ENCODE measurements around the gene LRMDA.

The LRMDA gene

DNA sequence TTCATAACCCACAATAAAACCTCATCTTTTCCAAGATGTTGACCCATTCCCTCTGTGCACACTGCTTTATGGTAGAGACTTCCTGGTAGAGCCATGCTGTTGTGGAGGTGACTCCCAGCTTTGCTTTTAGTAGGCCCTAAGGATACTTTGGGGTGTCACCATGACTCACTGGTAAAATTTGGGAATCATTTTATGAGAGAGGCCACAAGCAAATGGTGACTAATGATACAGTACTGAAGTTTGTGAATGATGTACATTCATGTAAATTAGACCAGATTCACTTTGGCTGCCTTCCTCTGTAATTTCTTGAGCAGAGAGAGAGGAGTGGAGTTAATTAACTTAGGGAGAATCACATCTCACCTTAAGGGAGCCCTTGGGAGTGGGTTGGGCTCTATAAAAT, 686.5 kb downstream of the LRMDA start:
- H4K91ac ChIP-seq (ENCODE audit: low read length): no peak overlapping the region
- no peak overlapping the region for H4K8ac ChIP-seq (ENCODE audit: low read length)

DNA sequence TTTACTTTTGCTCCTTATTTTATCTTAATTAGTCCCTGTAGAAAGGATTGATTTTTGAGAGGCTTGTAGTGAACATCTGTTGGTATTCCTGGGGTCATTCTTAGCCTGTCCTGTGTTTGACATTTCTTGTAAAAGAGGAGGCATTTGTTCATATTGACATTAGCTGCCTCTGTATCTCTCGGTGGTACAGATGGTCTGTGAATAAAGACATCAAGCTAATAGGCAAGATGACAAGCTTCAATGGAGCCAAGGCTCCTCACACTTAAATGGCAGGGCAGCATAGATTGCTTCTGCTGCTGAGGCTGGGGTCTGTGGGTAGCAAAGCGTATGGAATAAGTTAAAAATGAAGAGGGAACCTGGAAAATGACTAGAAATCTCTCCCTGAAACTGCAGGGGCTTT, 687.6 kb downstream of the LRMDA start:
- Histone ChIP-seq H3K36me3 (ENCODE audit: control insufficient read depth in 1 of 2, insufficient read depth in 2 of 2, low read depth in 1 of 2, low read length in 2 of 2) (no peaks in the 10 kb centered on the region), H4K8ac (ENCODE audit: low read length) (no peak overlapping the region), H3K27me3 (ENCODE audit: control insufficient read depth in 1 of 2, insufficient read depth in 1 of 2, low read length in 2 of 2) (peaks cover 0 to 9% of the 10 kb centered on the region in 2 experiments), H2AFZ (ENCODE audit: low read depth, low read length) (no peak overlapping the region), H3K18ac (ENCODE audit: low read depth in 1 of 2, low read length in 2 of 2) (no peak overlapping the region), H2BK120ac (ENCODE audit: low read depth, low read length) (no peak overlapping the region), H3K4me3 (ENCODE audit: insufficient read depth in 1 of 2, low read depth in 1 of 2, low read length in 2 of 2) (no peak overlapping the region), H3K14ac (ENCODE audit: low read length in 2 of 2) (no peak overlapping the region), H3K4me1 (ENCODE audit: control insufficient read depth, insufficient read depth, low read depth, low read length) (peaks cover 1% of the 10 kb centered on the region), H2AK5ac (ENCODE audit: low read length, severe bottlenecking) (no peak overlapping the region), H3K4ac (ENCODE audit: low read depth in 1 of 2, low read length in 2 of 2) (no peak overlapping the region), H3K4me2 (ENCODE audit: low read length, poor library complexity, severe bottlenecking) (no peak overlapping the region), H3K27ac (ENCODE audit: low read length, poor library complexity, severe bottlenecking) (no peak overlapping the region), H3K9me3 (ENCODE audit: control insufficient read depth, low read length) (no peaks in the 10 kb centered on the region), H2BK15ac (ENCODE audit: low read depth, poor library complexity, severe bottlenecking) (no peak overlapping the region), H2BK12ac (ENCODE audit: low read length in 2 of 2) (peak overlapping the region in 1 of 2 experiments; percentile 59), H2BK5ac (ENCODE audit: low read depth, low read length, poor library complexity, severe bottlenecking) (no peak overlapping the region), H3K79me1 (replicated peaks; ENCODE audit: low read length, poor library complexity, severe bottlenecking) (no peaks in the 10 kb centered on the region), H3K23ac (ENCODE audit: low read length in 2 of 2) (no peak overlapping the region), H3K9ac (ENCODE audit: low read length) (peak overlapping the region; percentile 54), H4K91ac (ENCODE audit: low read length) (no peak overlapping the region)
- DNase-seq: no peak
- WGBS: 93% methylated on average over 2 of the region's 2 CpGs

More for the DNA sequence above, 686.5 kb downstream of the LRMDA start:
- H3K4me2 ChIP-seq (ENCODE audit: low read length, poor library complexity, severe bottlenecking): no peak overlapping the region
- H2BK12ac ChIP-seq (ENCODE audit: low read length in 2 of 2): peak overlapping the region; percentile 24 to 72
- H2BK15ac ChIP-seq (ENCODE audit: low read depth, poor library complexity, severe bottlenecking): no peak overlapping the region
- H3K18ac ChIP-seq (ENCODE audit: low read depth in 1 of 2, low read length in 2 of 2): no peak overlapping the region
- H3K4me3 ChIP-seq (ENCODE audit: insufficient read depth in 1 of 2, low read depth in 1 of 2, low read length in 2 of 2): no peak overlapping the region
- peak overlapping the region; percentile 54 for H3K9ac ChIP-seq (ENCODE audit: low read length)
- H3K4me1 ChIP-seq (ENCODE audit: control insufficient read depth, insufficient read depth, low read depth, low read length): peaks cover 3% of the 10 kb centered on the region
- H2BK120ac ChIP-seq (ENCODE audit: low read depth, low read length): peak overlapping the region; percentile 21
- H2BK5ac ChIP-seq (ENCODE audit: low read depth, low read length, poor library complexity, severe bottlenecking): no peak overlapping the region
- no peak overlapping the region for H2AFZ ChIP-seq (ENCODE audit: low read depth, low read length)
- no peak overlapping the region for H3K14ac ChIP-seq (ENCODE audit: low read length in 2 of 2)
- H2AK5ac ChIP-seq (ENCODE audit: low read length, severe bottlenecking): no peak overlapping the region
- H3K9me3 ChIP-seq (ENCODE audit: control insufficient read depth, low read length): no peaks in the 10 kb centered on the region
- peaks cover 0 to 8% of the 10 kb centered on the region in 2 experiments for H3K27me3 ChIP-seq (ENCODE audit: control insufficient read depth in 1 of 2, insufficient read depth in 1 of 2, low read length in 2 of 2)
- H3K36me3 ChIP-seq (ENCODE audit: control insufficient read depth in 1 of 2, insufficient read depth in 2 of 2, low read depth in 1 of 2, low read length in 2 of 2): no peaks in the 10 kb centered on the region
- DNase-seq: no peak
- no peaks in the 10 kb centered on the region for H3K79me1 ChIP-seq (replicated peaks; ENCODE audit: low read length, poor library complexity, severe bottlenecking)
- H3K27ac ChIP-seq (ENCODE audit: low read length, poor library complexity, severe bottlenecking): no peak overlapping the region
- no peak overlapping the region for H3K4ac ChIP-seq (ENCODE audit: low read depth in 1 of 2, low read length in 2 of 2)
- no peak overlapping the region for H3K23ac ChIP-seq (ENCODE audit: low read length in 2 of 2)

DNA sequence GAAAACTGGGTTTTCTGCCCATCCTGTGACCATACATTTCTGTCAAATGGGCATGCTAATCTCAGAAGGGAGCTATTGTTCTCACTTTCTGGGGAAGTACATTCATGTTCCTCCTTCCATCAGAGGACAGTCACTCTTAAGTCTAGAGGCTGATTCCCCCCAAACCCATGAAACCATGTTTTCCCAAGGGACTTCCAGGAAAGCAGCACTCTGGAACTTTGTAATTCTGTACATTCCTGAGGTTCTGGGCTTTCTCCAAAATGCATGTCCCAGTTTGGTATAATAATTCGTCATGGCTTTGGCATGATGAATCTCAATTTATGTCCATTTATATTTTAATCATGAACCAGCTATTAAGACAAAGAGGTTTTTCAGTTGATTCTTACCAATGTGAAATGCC, 688.1 kb downstream of the LRMDA start:
- no peak overlapping the region for H2AK5ac ChIP-seq (ENCODE audit: low read length, severe bottlenecking)
- no peak overlapping the region for H2BK120ac ChIP-seq (ENCODE audit: low read depth, low read length)
- H3K4ac ChIP-seq (ENCODE audit: low read depth in 1 of 2, low read length in 2 of 2): no peak overlapping the region
- H2BK5ac ChIP-seq (ENCODE audit: low read depth, low read length, poor library complexity, severe bottlenecking): no peak overlapping the region
- no peaks in the 10 kb centered on the region for H3K79me1 ChIP-seq (replicated peaks; ENCODE audit: low read length, poor library complexity, severe bottlenecking)
- H3K9ac ChIP-seq (ENCODE audit: low read length): peak overlapping the region; percentile 54
- H3K4me1 ChIP-seq (ENCODE audit: control insufficient read depth, insufficient read depth, low read depth, low read length): peaks cover under 1% of the 10 kb centered on the region
- no peak overlapping the region for H3K14ac ChIP-seq (ENCODE audit: low read length in 2 of 2)
- no peak overlapping the region for H3K4me3 ChIP-seq (ENCODE audit: insufficient read depth in 1 of 2, low read depth in 1 of 2, low read length in 2 of 2)
- no peak overlapping the region for H2BK12ac ChIP-seq (ENCODE audit: low read length in 2 of 2)
- no peak overlapping the region for H3K27ac ChIP-seq (ENCODE audit: low read length, poor library complexity, severe bottlenecking)
- H2BK15ac ChIP-seq (ENCODE audit: low read depth, poor library complexity, severe bottlenecking): no peak overlapping the region
- no peak overlapping the region for H2AFZ ChIP-seq (ENCODE audit: low read depth, low read length)
- peaks cover 0 to 9% of the 10 kb centered on the region in 2 experiments for H3K27me3 ChIP-seq (ENCODE audit: control insufficient read depth in 1 of 2, insufficient read depth in 1 of 2, low read length in 2 of 2)
- no peak overlapping the region for H4K8ac ChIP-seq (ENCODE audit: low read length)
- H3K9me3 ChIP-seq (ENCODE audit: control insufficient read depth, low read length): no peaks in the 10 kb centered on the region
- no peak overlapping the region for H3K18ac ChIP-seq (ENCODE audit: low read depth in 1 of 2, low read length in 2 of 2)
- H3K23ac ChIP-seq (ENCODE audit: low read length in 2 of 2): no peak overlapping the region
- no peak for DNase-seq
- no peak overlapping the region for H4K91ac ChIP-seq (ENCODE audit: low read length)
- H3K36me3 ChIP-seq (ENCODE audit: control insufficient read depth in 1 of 2, insufficient read depth in 2 of 2, low read depth in 1 of 2, low read length in 2 of 2): no peaks in the 10 kb centered on the region
- no CpG with 5 or more reads among the region's 1 CpG for WGBS
- H3K4me2 ChIP-seq (ENCODE audit: low read length, poor library complexity, severe bottlenecking): no peak overlapping the region

DNA sequence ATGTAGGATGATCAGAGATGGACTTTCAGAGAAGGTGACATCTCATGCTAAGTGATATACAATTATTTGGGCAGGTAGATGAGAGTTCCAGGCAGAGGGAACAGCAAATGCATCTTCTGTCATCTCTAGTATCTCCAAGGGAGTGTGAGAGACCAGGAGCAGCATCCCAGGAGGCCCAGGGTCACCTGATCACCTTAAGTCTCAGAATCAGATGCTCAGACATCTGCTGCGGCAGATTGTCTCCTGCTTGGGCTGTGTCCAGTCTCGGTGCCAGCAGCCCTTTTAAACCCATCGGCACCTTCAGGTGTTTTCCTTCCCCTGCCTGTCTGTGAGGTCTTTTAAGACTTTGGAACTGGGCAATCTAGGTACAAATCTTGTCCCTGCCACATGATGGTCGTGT, 690.6 kb downstream of the LRMDA start:
- no peaks in the 10 kb centered on the region for H3K36me3 ChIP-seq (ENCODE audit: control insufficient read depth in 1 of 2, insufficient read depth in 2 of 2, low read depth in 1 of 2, low read length in 2 of 2)
- no peak overlapping the region for H3K14ac ChIP-seq (ENCODE audit: low read length in 2 of 2)
- no peak overlapping the region for H3K4me2 ChIP-seq (ENCODE audit: low read length, poor library complexity, severe bottlenecking)
- no peak overlapping the region for H2AK5ac ChIP-seq (ENCODE audit: low read length, severe bottlenecking)
- no peaks in the 10 kb centered on the region for H3K79me1 ChIP-seq (replicated peaks; ENCODE audit: low read length, poor library complexity, severe bottlenecking)
- H3K4me3 ChIP-seq (ENCODE audit: insufficient read depth in 1 of 2, low read depth in 1 of 2, low read length in 2 of 2): no peak overlapping the region
- no peaks in the 10 kb centered on the region for H3K4me1 ChIP-seq (ENCODE audit: control insufficient read depth, insufficient read depth, low read depth, low read length)
- no peak overlapping the region for H2BK15ac ChIP-seq (ENCODE audit: low read depth, poor library complexity, severe bottlenecking)
- no peak overlapping the region for H3K4ac ChIP-seq (ENCODE audit: low read depth in 1 of 2, low read length in 2 of 2)
- H2AFZ ChIP-seq (ENCODE audit: low read depth, low read length): no peak overlapping the region
- no peak overlapping the region for H3K27ac ChIP-seq (ENCODE audit: low read length, poor library complexity, severe bottlenecking)
- over 99% methylated on average over 4 of the region's 4 CpGs for WGBS
- DNase-seq: no peak
- no peak overlapping the region for H2BK5ac ChIP-seq (ENCODE audit: low read depth, low read length, poor library complexity, severe bottlenecking)
- H3K18ac ChIP-seq (ENCODE audit: low read depth in 1 of 2, low read length in 2 of 2): peak overlapping the region in 1 of 2 experiments; percentile 50
- H3K9me3 ChIP-seq (ENCODE audit: control insufficient read depth, low read length): no peaks in the 10 kb centered on the region
- peaks cover 0 to 13% of the 10 kb centered on the region in 2 experiments for H3K27me3 ChIP-seq (ENCODE audit: control insufficient read depth in 1 of 2, insufficient read depth in 1 of 2, low read length in 2 of 2)
- H2BK120ac ChIP-seq (ENCODE audit: low read depth, low read length): no peak overlapping the region
- H4K91ac ChIP-seq (ENCODE audit: low read length): no peak overlapping the region
- H3K9ac ChIP-seq (ENCODE audit: low read length): no peak overlapping the region
- H3K23ac ChIP-seq (ENCODE audit: low read length in 2 of 2): no peak overlapping the region
- no peak overlapping the region for H4K8ac ChIP-seq (ENCODE audit: low read length)
- H2BK12ac ChIP-seq (ENCODE audit: low read length in 2 of 2): peak overlapping the region in 1 of 2 experiments; percentile 57

Measured in mesenchymal stem cell (in vitro differentiated cells and primary cell).